ENCODE data around the gene SLC6A13.

GRCh38 chr12:178829-179109, 83.9 kb downstream of the SLC6A13 start:
- TF ChIP-seq CTCF (IDR thresholded peaks at IDR 0.05 in 2 of 3, conservative IDR thresholded peaks at IDR 0.05 in 1 of 3; ENCODE audit: control insufficient read depth in 2 of 3, extremely low read depth in 1 of 3, insufficient read depth in 1 of 3, low read depth in 3 of 3, low read length in 3 of 3): no peak
- no peak for TF ChIP-seq KDM1A (IDR thresholded peaks at IDR 0.05; ENCODE audit: borderline replicate concordance)
- TF ChIP-seq CHD1 (IDR thresholded peaks at IDR 0.05; ENCODE audit: low read depth, low read length): no peak
